ENCODE measurements around the gene RNF208. TPM values are rescaled to one million over a fixed set of nuclear protein-coding genes. Genes with fewer than 3 reads are reported as not detected.

The RNF208 gene
- polyA plus RNA-seq, 1 donor (not counting 4 experiments of a cell fraction or from before 2014, with no cell fraction given) = not detected

DNA sequence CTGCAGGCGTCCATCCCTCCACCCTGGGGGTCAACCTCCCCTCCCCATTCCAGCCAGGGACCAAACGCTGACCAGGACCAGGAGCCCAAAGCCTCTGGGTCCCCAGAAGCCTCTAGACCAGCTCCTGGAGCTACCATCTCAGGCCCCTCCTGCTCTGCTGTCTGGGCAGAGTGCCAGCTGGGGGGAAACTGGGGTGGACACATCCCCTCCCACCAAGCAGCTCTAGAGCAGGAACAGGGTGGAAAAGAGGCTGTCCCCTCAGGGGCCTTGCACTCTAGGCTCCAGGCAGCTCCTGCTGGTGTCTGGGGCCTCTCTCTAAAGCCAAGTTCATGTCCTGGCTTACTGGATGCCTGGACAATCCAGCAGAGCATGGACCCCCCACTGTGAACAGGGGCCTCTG is 29.2 kb downstream of the RNF208 start:
- peaks cover 22% of the 10 kb centered on the region for H3K79me2 ChIP-seq (ENCODE audit: control insufficient read depth, insufficient read depth, low read length)
- peaks cover 3% of the 10 kb centered on the region for H3K27me3 ChIP-seq (ENCODE audit: control insufficient read depth, extremely low read depth, insufficient read depth, low read length)
- peaks cover 29% of the 10 kb centered on the region for H3K4me1 ChIP-seq (ENCODE audit: control insufficient read depth, extremely low read depth, insufficient read depth, low read length)
- TF ChIP-seq EZH2 (IDR thresholded peaks at IDR 0.05; ENCODE audit: low read length) = no peak
- TF ChIP-seq, protein P1, sequence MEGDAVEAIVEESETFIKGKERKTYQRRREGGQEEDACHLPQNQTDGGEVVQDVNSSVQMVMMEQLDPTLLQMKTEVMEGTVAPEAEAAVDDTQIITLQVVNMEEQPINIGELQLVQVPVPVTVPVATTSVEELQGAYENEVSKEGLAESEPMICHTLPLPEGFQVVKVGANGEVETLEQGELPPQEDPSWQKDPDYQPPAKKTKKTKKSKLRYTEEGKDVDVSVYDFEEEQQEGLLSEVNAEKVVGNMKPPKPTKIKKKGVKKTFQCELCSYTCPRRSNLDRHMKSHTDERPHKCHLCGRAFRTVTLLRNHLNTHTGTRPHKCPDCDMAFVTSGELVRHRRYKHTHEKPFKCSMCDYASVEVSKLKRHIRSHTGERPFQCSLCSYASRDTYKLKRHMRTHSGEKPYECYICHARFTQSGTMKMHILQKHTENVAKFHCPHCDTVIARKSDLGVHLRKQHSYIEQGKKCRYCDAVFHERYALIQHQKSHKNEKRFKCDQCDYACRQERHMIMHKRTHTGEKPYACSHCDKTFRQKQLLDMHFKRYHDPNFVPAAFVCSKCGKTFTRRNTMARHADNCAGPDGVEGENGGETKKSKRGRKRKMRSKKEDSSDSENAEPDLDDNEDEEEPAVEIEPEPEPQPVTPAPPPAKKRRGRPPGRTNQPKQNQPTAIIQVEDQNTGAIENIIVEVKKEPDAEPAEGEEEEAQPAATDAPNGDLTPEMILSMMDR (optimal IDR thresholded peaks at IDR 0.05 in 1 of 3, IDR thresholded peaks at IDR 0.05 in 1 of 3, conservative IDR thresholded peaks at IDR 0.05 in 1 of 3; ENCODE audit: extremely low read depth in 1 of 3, insufficient read depth in 2 of 3, low read length in 3 of 3) = no peak
- peaks cover 7% of the 10 kb centered on the region for H4K20me1 ChIP-seq (ENCODE audit: control insufficient read depth, extremely low read depth, insufficient read depth, low read length)
- H3K9me1 ChIP-seq (ENCODE audit: control insufficient read depth, extremely low read depth, insufficient read depth, low read length) = peaks cover 3% of the 10 kb centered on the region
- H2AFZ ChIP-seq (ENCODE audit: control insufficient read depth, low read length) = no peak overlapping the region
- dilution Hi-C loops (cut with MboI; ENCODE audit: extremely low pct_ligation_motif_present, low sequenced_read_pairs) = no loop called here
- DNase-seq (ENCODE audit: low read depth, low spot score) (no peak), FAIRE-seq (no peak)
- no peaks in the 10 kb centered on the region for H3K9me3 ChIP-seq (ENCODE audit: control insufficient read depth, low read depth, low read length)
- no peak overlapping the region for H3K4me2 ChIP-seq (ENCODE audit: control insufficient read depth, extremely low read depth, insufficient read depth, low read depth, low read length)
- H3K27ac ChIP-seq (ENCODE audit: control insufficient read depth, insufficient read depth, low read length) = no peak overlapping the region
- H3K4me3 ChIP-seq (ENCODE audit: control insufficient read depth in 2 of 3, extremely low read depth in 1 of 3, insufficient read depth in 2 of 3, low read depth in 1 of 3, low read length in 3 of 3) = no peak overlapping the region
- no peak overlapping the region for H3K9ac ChIP-seq (ENCODE audit: control insufficient read depth, extremely low read depth, insufficient read depth, low read length)
- peaks cover 9 to 13% of the 10 kb centered on the region in 2 experiments for H3K36me3 ChIP-seq (ENCODE audit: control insufficient read depth in 2 of 2, extremely low read depth in 1 of 2, insufficient read depth in 2 of 2, low read length in 2 of 2)

DNA sequence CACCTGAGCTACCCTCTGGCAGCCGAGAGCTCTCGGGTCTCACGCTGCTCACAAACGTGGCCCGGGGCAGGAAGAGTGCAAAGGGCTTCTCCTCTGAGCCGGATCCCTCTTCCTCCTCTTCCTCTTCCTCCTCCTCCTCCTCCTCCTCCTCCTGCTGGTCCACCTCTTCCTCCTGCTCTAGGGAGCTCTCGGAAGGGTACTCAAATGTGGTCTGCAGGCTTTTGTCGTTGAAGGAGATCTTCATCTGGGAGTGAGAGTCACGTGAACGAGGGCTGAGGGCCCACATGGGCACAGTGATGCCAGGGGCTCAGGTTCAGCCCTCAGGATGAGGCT is 29.6 kb downstream of the RNF208 start:
- dilution Hi-C loops (cut with MboI; ENCODE audit: extremely low pct_ligation_motif_present, low sequenced_read_pairs) = no loop called here
- peaks cover 3% of the 10 kb centered on the region for H3K9me1 ChIP-seq (ENCODE audit: control insufficient read depth, extremely low read depth, insufficient read depth, low read length)
- no peak overlapping the region for H3K4me2 ChIP-seq (ENCODE audit: control insufficient read depth, extremely low read depth, insufficient read depth, low read depth, low read length)
- H3K27me3 ChIP-seq (ENCODE audit: control insufficient read depth, extremely low read depth, insufficient read depth, low read length) = peaks cover 3% of the 10 kb centered on the region
- no peak overlapping the region for H3K27ac ChIP-seq (ENCODE audit: control insufficient read depth, insufficient read depth, low read length)
- H3K4me3 ChIP-seq (ENCODE audit: control insufficient read depth in 2 of 3, extremely low read depth in 1 of 3, insufficient read depth in 2 of 3, low read depth in 1 of 3, low read length in 3 of 3) = no peak overlapping the region
- H4K20me1 ChIP-seq (ENCODE audit: control insufficient read depth, extremely low read depth, insufficient read depth, low read length) = peaks cover 5% of the 10 kb centered on the region
- no peaks in the 10 kb centered on the region for H3K9me3 ChIP-seq (ENCODE audit: control insufficient read depth, low read depth, low read length)
- peaks cover 9 to 13% of the 10 kb centered on the region in 2 experiments for H3K36me3 ChIP-seq (ENCODE audit: control insufficient read depth in 2 of 2, extremely low read depth in 1 of 2, insufficient read depth in 2 of 2, low read length in 2 of 2)
- no peak overlapping the region for H3K9ac ChIP-seq (ENCODE audit: control insufficient read depth, extremely low read depth, insufficient read depth, low read length)
- peaks cover 30% of the 10 kb centered on the region for H3K4me1 ChIP-seq (ENCODE audit: control insufficient read depth, extremely low read depth, insufficient read depth, low read length)
- no peak overlapping the region for H2AFZ ChIP-seq (ENCODE audit: control insufficient read depth, low read length)
- no peak for TF ChIP-seq EZH2 (IDR thresholded peaks at IDR 0.05; ENCODE audit: low read length)
- TF ChIP-seq, protein P1 (optimal IDR thresholded peaks at IDR 0.05 in 1 of 3, IDR thresholded peaks at IDR 0.05 in 1 of 3, conservative IDR thresholded peaks at IDR 0.05 in 1 of 3; ENCODE audit: extremely low read depth in 1 of 3, insufficient read depth in 2 of 3, low read length in 3 of 3) = no peak
- DNase-seq (ENCODE audit: low read depth, low spot score) (no peak), FAIRE-seq (no peak)
- peaks cover 27% of the 10 kb centered on the region for H3K79me2 ChIP-seq (ENCODE audit: control insufficient read depth, insufficient read depth, low read length)
